ENCODE data around the gene OAF. TPM values are rescaled to one million over a fixed set of nuclear protein-coding genes. Genes with fewer than 3 reads are reported as not detected.

The OAF gene
- total RNA-seq, 1 donor from 2014 or later: 6.6 TPM

DNA sequence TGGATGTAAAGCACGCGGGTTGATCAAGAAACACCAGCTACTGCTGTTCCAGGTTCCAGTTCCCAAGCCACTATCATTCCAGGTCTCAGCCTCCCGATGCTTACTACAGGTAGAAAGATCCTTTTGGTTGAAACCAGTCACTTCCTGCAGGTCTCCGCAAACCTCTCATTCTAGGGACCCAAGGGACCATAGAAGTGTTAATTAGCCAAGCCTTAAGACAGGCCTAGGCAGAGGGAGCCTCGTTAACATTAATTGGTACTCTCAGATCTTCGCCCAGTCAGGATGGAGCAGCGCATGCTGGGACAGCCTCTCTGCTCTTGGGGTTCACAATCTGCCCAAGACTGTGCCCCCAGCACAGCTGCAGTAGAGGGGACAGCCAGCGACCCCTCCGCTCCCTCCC, 11.2 kb upstream of the OAF start:
- Mint-ChIP-seq H3K9me3 (ENCODE audit: low read depth) (no peaks in the 10 kb centered on the region), H3K4me3 (ENCODE audit: low read depth) (no peak overlapping the region), H3K27me3 (peaks cover 36% of the 10 kb centered on the region), H3K4me1 (ENCODE audit: low read depth) (peaks cover 7% of the 10 kb centered on the region), H3K27ac (no peak overlapping the region), H3K36me3 (ENCODE audit: insufficient read depth) (no peaks in the 10 kb centered on the region)
- no peak for DNase-seq (ENCODE audit: low spot score, unreplicated experiment)
- TF ChIP-seq, protein P1, sequence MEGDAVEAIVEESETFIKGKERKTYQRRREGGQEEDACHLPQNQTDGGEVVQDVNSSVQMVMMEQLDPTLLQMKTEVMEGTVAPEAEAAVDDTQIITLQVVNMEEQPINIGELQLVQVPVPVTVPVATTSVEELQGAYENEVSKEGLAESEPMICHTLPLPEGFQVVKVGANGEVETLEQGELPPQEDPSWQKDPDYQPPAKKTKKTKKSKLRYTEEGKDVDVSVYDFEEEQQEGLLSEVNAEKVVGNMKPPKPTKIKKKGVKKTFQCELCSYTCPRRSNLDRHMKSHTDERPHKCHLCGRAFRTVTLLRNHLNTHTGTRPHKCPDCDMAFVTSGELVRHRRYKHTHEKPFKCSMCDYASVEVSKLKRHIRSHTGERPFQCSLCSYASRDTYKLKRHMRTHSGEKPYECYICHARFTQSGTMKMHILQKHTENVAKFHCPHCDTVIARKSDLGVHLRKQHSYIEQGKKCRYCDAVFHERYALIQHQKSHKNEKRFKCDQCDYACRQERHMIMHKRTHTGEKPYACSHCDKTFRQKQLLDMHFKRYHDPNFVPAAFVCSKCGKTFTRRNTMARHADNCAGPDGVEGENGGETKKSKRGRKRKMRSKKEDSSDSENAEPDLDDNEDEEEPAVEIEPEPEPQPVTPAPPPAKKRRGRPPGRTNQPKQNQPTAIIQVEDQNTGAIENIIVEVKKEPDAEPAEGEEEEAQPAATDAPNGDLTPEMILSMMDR (IDR thresholded peaks at IDR 0.05; ENCODE audit: unreplicated experiment): no peak

DNA sequence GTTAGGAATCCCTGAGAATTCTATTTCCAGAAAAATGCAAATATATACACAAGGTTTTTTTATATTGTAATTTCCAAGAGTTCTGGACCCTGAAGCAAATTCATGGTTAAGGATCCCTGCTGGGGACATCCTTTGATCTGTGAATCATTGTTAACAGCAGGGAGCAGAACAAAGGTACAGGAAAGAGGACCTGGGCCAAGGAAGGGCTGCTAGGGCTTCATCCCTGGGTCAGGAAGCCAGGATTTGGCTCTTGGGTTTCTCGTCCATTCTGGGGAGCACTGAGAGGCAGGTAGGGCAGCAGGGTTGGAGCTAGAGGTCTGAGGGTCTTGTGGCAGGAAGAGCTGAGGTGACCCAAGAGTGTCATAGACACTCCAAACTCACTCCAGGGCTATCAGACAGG, 10.2 kb upstream of the OAF start:
- Mint-ChIP-seq H3K4me3 (ENCODE audit: low read depth) (no peak overlapping the region), H3K27me3 (peaks cover 34% of the 10 kb centered on the region), H3K27ac (no peak overlapping the region), H3K4me1 (ENCODE audit: low read depth) (peaks cover 7% of the 10 kb centered on the region), H3K36me3 (ENCODE audit: insufficient read depth) (no peaks in the 10 kb centered on the region), H3K9me3 (ENCODE audit: low read depth) (no peaks in the 10 kb centered on the region)
- DNase-seq (ENCODE audit: low spot score, unreplicated experiment): no peak
- TF ChIP-seq, protein P1 (IDR thresholded peaks at IDR 0.05; ENCODE audit: unreplicated experiment): no peak

DNA sequence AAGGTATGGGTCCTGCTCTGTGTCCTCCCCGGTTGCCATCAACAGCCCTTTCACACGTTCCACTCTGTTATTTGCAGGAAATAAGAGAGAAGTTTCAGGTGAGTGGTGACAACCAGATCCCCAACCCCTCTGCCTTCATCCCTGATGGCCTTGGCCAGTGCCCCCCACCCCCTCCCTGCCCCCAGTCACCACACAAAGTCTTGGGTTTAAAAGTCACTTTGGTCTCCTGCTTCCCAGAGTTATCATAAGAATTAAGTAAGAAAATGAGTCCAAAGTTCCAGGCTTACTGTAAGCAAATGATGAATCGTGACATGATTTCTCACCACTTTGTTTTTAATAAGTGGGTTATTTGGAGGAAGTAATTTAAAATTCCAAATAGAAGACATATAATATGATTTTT, 9.2 kb upstream of the OAF start:
- H3K4me1 Mint-ChIP-seq (ENCODE audit: low read depth): peaks cover 7% of the 10 kb centered on the region
- peaks cover 29% of the 10 kb centered on the region for H3K27me3 Mint-ChIP-seq
- H3K4me3 Mint-ChIP-seq (ENCODE audit: low read depth): no peak overlapping the region
- TF ChIP-seq, protein P1 (IDR thresholded peaks at IDR 0.05; ENCODE audit: unreplicated experiment): no peak
- H3K27ac Mint-ChIP-seq: no peak overlapping the region
- no peak for DNase-seq (ENCODE audit: low spot score, unreplicated experiment)
- H3K36me3 Mint-ChIP-seq (ENCODE audit: insufficient read depth): no peaks in the 10 kb centered on the region
- no peaks in the 10 kb centered on the region for H3K9me3 Mint-ChIP-seq (ENCODE audit: low read depth)

DNA sequence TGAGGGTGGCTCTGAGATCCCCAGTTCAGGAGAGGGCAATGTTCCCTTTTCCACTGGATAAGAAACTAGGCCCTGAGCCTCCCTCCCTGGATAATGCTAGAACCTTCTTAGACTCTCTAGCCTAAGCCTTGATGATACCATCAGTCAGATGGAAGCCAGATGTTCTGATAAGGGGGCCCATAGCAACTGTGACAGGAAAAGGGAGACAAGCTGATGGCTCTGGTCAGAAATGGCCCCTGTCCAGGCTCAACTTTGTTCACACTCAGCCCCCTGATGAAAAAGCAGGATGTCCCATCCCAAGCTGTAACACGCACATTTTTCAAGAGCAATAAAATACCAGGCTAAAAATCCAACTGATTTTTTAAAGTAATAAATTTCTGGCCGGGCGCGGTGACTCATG, 7.2 kb upstream of the OAF start:
- TF ChIP-seq, protein P1 (IDR thresholded peaks at IDR 0.05; ENCODE audit: unreplicated experiment): no peak
- Mint-ChIP-seq H3K27me3 (peaks cover 38% of the 10 kb centered on the region), H3K4me3 (ENCODE audit: low read depth) (no peak overlapping the region), H3K36me3 (ENCODE audit: insufficient read depth) (no peaks in the 10 kb centered on the region), H3K27ac (no peak overlapping the region), H3K4me1 (ENCODE audit: low read depth) (peaks cover 6% of the 10 kb centered on the region), H3K9me3 (ENCODE audit: low read depth) (no peaks in the 10 kb centered on the region)
- no peak for DNase-seq (ENCODE audit: low spot score, unreplicated experiment)

DNA sequence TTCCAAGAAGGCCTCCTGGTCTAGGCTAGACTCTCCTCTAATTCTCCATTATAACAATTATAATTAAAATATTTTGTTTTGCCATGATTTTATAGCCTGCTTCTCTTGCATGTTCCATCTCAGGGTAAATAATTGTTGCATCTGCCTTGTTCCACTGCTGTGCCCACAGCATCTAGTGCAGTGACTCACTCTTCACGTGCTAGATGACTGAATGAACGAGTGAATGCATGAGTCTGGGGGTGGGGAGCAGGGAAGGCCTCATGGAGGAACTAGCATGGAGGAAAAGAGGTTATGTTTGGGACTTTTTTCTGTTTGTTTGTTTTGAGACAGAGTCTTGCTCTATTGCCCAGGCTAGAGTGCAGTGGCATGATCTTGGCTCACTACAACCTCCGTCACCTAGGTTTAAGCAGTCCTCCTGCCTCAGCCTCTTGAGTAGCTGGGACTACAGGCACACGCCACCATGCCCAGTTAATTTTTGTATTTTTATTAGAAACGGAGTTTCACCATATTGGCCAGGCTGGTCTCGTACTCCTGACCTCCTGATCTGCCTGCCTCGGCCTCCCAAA, 5.2 kb upstream of the OAF start:
- H3K27ac Mint-ChIP-seq: no peak overlapping the region
- H3K27me3 Mint-ChIP-seq: peaks cover 42% of the 10 kb centered on the region
- no peaks in the 10 kb centered on the region for H3K9me3 Mint-ChIP-seq (ENCODE audit: low read depth)
- H3K4me3 Mint-ChIP-seq (ENCODE audit: low read depth): no peak overlapping the region
- DNase-seq (ENCODE audit: low spot score, unreplicated experiment): no peak
- TF ChIP-seq, protein P1 (IDR thresholded peaks at IDR 0.05; ENCODE audit: unreplicated experiment): no peak
- H3K36me3 Mint-ChIP-seq (ENCODE audit: insufficient read depth): no peaks in the 10 kb centered on the region
- peaks cover 12% of the 10 kb centered on the region for H3K4me1 Mint-ChIP-seq (ENCODE audit: low read depth)
